GM23248 (cell line): ENCODE data around the gene ST3GAL5. TPM values are rescaled to one million over a fixed set of nuclear protein-coding genes. Genes with fewer than 3 reads are reported as not detected.
A peak's percentile ranks its signal among the peaks of the same experiment; 100 is the strongest.

Source experiments
- DNase-seq: peaks from one replicate; pipeline ENCODE4 v3.0.0-alpha.2; 2015
- H2AFZ ChIP-seq: fragments of 200-600 bp; sonication (generic); 2 replicates; pipeline ENCODE4 v1.6.1; 2016; ENCODE audit warnings: antibody characterized with exemption
- H3F3A ChIP-seq: fragments of 200-600 bp; sonication (generic); 2 replicates; pipeline ENCODE4 v1.6.1; 2016; ENCODE audit warnings: mild to moderate bottlenecking, antibody characterized with exemption, mixed run types; ENCODE audit not compliant: insufficient read depth
- H3K27ac ChIP-seq: fragments of 200-600 bp; sonication (generic); 2 replicates; pipeline ENCODE4 v1.5.1; 2016; ENCODE audit warnings: mild to moderate bottlenecking
- H3K27me3 ChIP-seq: fragments of 200-600 bp; sonication (generic); replicated peaks from 2 replicates; pipeline ENCODE4 v1.6.1; 2016; ENCODE audit warnings: mild to moderate bottlenecking; ENCODE audit not compliant: insufficient read depth
- H3K36me3 ChIP-seq: fragments of 200-600 bp; sonication (generic); 2 replicates; pipeline ENCODE4 v1.6.1; 2016; ENCODE audit warnings: low read depth, mild to moderate bottlenecking
- H3K4me1 ChIP-seq: fragments of 200-600 bp; sonication (generic); 2 replicates; pipeline ENCODE4 v1.6.1; 2016; ENCODE audit warnings: mild to moderate bottlenecking; ENCODE audit not compliant: insufficient read depth
- H3K4me2 ChIP-seq: fragments of 200-600 bp; sonication (generic); one replicate; pipeline ENCODE4 v1.6.1; 2016; ENCODE audit warnings: mild to moderate bottlenecking; ENCODE audit not compliant: unreplicated experiment
- H3K4me3 ChIP-seq: fragments of 200-600 bp; sonication (generic); 2 replicates; pipeline ENCODE4 v1.5.1; 2016; ENCODE audit warnings: mild to moderate bottlenecking
- H3K79me2 ChIP-seq: fragments of 200-600 bp; sonication (generic); 2 replicates; pipeline ENCODE4 v1.6.1; 2016; ENCODE audit warnings: mild to moderate bottlenecking; ENCODE audit not compliant: insufficient read depth
- H3K9ac ChIP-seq: fragments of 200-600 bp; sonication (generic); 2 replicates; pipeline ENCODE4 v1.6.1; 2016; ENCODE audit warnings: mild to moderate bottlenecking
- H3K9me2 ChIP-seq: fragments of 200-600 bp; sonication (generic); 2 replicates; pipeline ENCODE4 v1.6.1; 2016; ENCODE audit warnings: mixed run types, mild to moderate bottlenecking, moderate library complexity; ENCODE audit not compliant: insufficient read depth
- H3K9me3 ChIP-seq: fragments of 200-600 bp; sonication (generic); one replicate; pipeline ENCODE4 v1.6.1; 2017; ENCODE audit warnings: low read depth
- H4K20me1 ChIP-seq: fragments of 200-600 bp; sonication (generic); 2 replicates; pipeline ENCODE4 v1.6.0; 2016; ENCODE audit not compliant: insufficient read depth
- EZH2 ChIP-seq: fragments of 200-600 bp; sonication (generic); IDR thresholded peaks from 2 replicates; pipeline ENCODE4 v1.6.1; 2018; ENCODE audit warnings: antibody characterized with exemption, mild to moderate bottlenecking; ENCODE audit not compliant: insufficient read depth, poor library complexity, severe bottlenecking
- EZH2phosphoT487 ChIP-seq: fragments of 200-600 bp; sonication (generic); IDR thresholded peaks from 2 replicates; pipeline ENCODE4 v1.6.1; 2018; ENCODE audit warnings: antibody characterized with exemption, moderate library complexity, mild to moderate bottlenecking, low read depth; ENCODE audit not compliant: insufficient read depth
- WGBS, 2 experiments: methylation state at CpG; one replicate each; pipeline ENCODE4 v1.1.6; 2015 to 2017; ENCODE audit warnings: low lambda C conversion rate in 2 of 2, low coverage in 1 of 2; ENCODE audit errors: missing lambda C conversion rate in 2 of 2; 5-methylcytosine and 5-hydroxymethylcytosine counted together
- in situ Hi-C: fragments of 300-500 bp; cut with MboI; formaldehyde crosslinking; loops from 2 replicates; pipeline ENCODE4 v1.15.0; 2020
- polyA plus RNA-seq: library from polyadenylated mRNA; unstranded; fragments of >200 nt; fragmentation: Nextera tagmentation; extraction: Ambion mirVana; gene quantifications from 2 replicates; pipeline ENCODE4 v1.2.1, GENCODE V29; 2016
- total RNA-seq: library from RNA; depleted of rRNA; stranded (reverse); fragments of >200 nt; shearing (Covaris generic); gene quantifications from 2 replicates; pipeline ENCODE4 v1.2.3, GENCODE V29; 2014

ST3GAL5 gene
- total and polyA plus RNA-seq, 2 experiments from 2014 or later: 16.4 to 21.0 TPM

GRCh38 chr2:85850451-85850850 lies 38.3 kb downstream of the ST3GAL5 start:
- no peak overlapping the region for H2AFZ ChIP-seq
- in situ Hi-C loops: no loop called here
- no peaks in the 10 kb centered on the region for H3K36me3 ChIP-seq
- TF ChIP-seq EZH2phosphoT487: no peak
- TF ChIP-seq EZH2: no peak
- H3K27me3 ChIP-seq: no peaks in the 10 kb centered on the region
- no peaks in the 10 kb centered on the region for H4K20me1 ChIP-seq
- peaks cover 46% of the 10 kb centered on the region for H3K4me1 ChIP-seq
- no peaks in the 10 kb centered on the region for H3K9me3 ChIP-seq
- no peak overlapping the region for H3K4me2 ChIP-seq
- WGBS, 2 experiments: 94 to 96% methylated on average over 10 of the region's 10 CpGs
- no peak overlapping the region for H3K27ac ChIP-seq
- H3K79me2 ChIP-seq: no peaks in the 10 kb centered on the region
- peaks cover 32% of the 10 kb centered on the region for H3F3A ChIP-seq
- H3K9ac ChIP-seq: no peak overlapping the region
- no peaks in the 10 kb centered on the region for H3K9me2 ChIP-seq
- no peak overlapping the region for H3K4me3 ChIP-seq
- DNase-seq: no peak

DNA sequence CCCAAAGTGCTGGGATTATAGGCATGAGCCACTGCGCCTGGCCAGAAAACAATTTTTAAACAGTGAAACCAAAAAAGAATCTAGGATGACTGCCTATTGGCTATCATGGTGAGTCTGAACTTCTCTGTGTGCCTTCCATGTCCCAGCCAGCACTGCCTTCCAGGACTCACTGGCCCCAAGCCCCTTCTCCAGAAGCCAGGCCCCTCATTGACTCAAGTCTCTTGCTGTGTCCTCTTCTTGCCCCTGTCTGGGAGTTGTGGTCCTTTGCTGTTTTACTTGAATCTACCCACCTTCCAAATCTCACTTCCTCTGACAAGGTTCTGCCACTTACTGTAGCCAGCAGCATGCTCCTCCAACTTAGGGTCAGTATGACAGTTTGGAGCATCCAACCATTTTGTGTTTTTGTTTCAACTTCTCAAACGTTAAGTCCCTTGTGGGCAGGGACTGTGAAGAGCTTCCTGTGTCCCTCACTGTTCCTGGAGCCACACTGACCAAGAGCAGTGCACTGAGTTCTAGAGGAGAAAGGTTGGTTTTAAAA lies 41.7 kb downstream of the ST3GAL5 start:
- Histone ChIP-seq H3K36me3 (0 out of 2 replicates have a peak, but pooled peaks cover 13% of the 10 kb centered on the region), H3K27me3 (no peaks in the 10 kb centered on the region), H3K9me2 (no peaks in the 10 kb centered on the region), H3K9ac (no peak overlapping the region), H3F3A (peaks cover 20% of the 10 kb centered on the region), H2AFZ (no peak overlapping the region), H4K20me1 (no peaks in the 10 kb centered on the region), H3K4me1 (peaks cover 26% of the 10 kb centered on the region), H3K9me3 (no peaks in the 10 kb centered on the region), H3K4me3 (no peak overlapping the region), H3K27ac (peak overlapping the region; percentile 27; the same call in 1 of the 2 replicates), H3K4me2 (no peak overlapping the region), H3K79me2 (no peaks in the 10 kb centered on the region)
- WGBS, 2 experiments: 80 to 86% methylated on average over 2 of the region's 2 CpGs
- in situ Hi-C loops: no loop called here
- DNase-seq: no peak
- TF ChIP-seq EZH2 (no peak), EZH2phosphoT487 (no peak)

GRCh38 chr2:85846411-85846810 lies 42.4 kb downstream of the ST3GAL5 start:
- H2AFZ ChIP-seq: no peak overlapping the region
- no peaks in the 10 kb centered on the region for H3K27me3 ChIP-seq
- H3K9me2 ChIP-seq: no peaks in the 10 kb centered on the region
- peaks cover 16% of the 10 kb centered on the region for H3F3A ChIP-seq
- DNase-seq: peak; percentile 78
- TF ChIP-seq EZH2 (no peak), EZH2phosphoT487 (no peak)
- no peak overlapping the region for H3K4me2 ChIP-seq
- in situ Hi-C loops: no loop called here
- no peak overlapping the region for H3K9ac ChIP-seq
- H3K36me3 ChIP-seq: 0 out of 2 replicates have a peak, but pooled peaks cover 13% of the 10 kb centered on the region
- no peak overlapping the region for H3K4me3 ChIP-seq
- H3K4me1 ChIP-seq: peaks cover 19% of the 10 kb centered on the region
- no peaks in the 10 kb centered on the region for H3K9me3 ChIP-seq
- peak overlapping the region; percentile 27 for H3K27ac ChIP-seq
- no peaks in the 10 kb centered on the region for H4K20me1 ChIP-seq
- no peaks in the 10 kb centered on the region for H3K79me2 ChIP-seq
- WGBS, 2 experiments: 40 to 46% methylated on average over 4 of the region's 4 CpGs

GRCh38 chr2:85844486-85844885 lies 44.3 kb downstream of the ST3GAL5 start:
- WGBS, 2 experiments: 100% methylated on average over 4 of the region's 4 CpGs

GRCh38 chr2:85843543-85843942 lies 45.2 kb downstream of the ST3GAL5 start:
- no peaks in the 10 kb centered on the region for H4K20me1 ChIP-seq
- H2AFZ ChIP-seq: no peak overlapping the region
- H3K9ac ChIP-seq: no peak overlapping the region
- no peaks in the 10 kb centered on the region for H3K9me3 ChIP-seq
- no peak for DNase-seq
- peaks cover 15% of the 10 kb centered on the region for H3K4me1 ChIP-seq
- H3K4me3 ChIP-seq: no peak overlapping the region
- H3K27ac ChIP-seq: no peak overlapping the region
- TF ChIP-seq EZH2 (no peak), EZH2phosphoT487 (no peak)
- H3F3A ChIP-seq: peaks cover 16% of the 10 kb centered on the region
- H3K36me3 ChIP-seq: 0 out of 2 replicates have a peak, but pooled peaks cover 13% of the 10 kb centered on the region
- no peaks in the 10 kb centered on the region for H3K9me2 ChIP-seq
- in situ Hi-C loops: no loop called here
- no peaks in the 10 kb centered on the region for H3K79me2 ChIP-seq
- no peaks in the 10 kb centered on the region for H3K27me3 ChIP-seq
- 40 to 42% methylated on average over 4 of the region's 4 CpGs for WGBS, 2 experiments
- no peak overlapping the region for H3K4me2 ChIP-seq

More at GRCh38 chr2:85844486-85844885, 44.3 kb downstream of the ST3GAL5 start:
- Histone ChIP-seq H3K27me3 (no peaks in the 10 kb centered on the region), H3K79me2 (no peaks in the 10 kb centered on the region), H2AFZ (no peak overlapping the region), H3K4me1 (peaks cover 15% of the 10 kb centered on the region), H3K4me2 (no peak overlapping the region), H4K20me1 (no peaks in the 10 kb centered on the region), H3F3A (peaks cover 16% of the 10 kb centered on the region), H3K4me3 (no peak overlapping the region), H3K9me2 (no peaks in the 10 kb centered on the region), H3K36me3 (0 out of 2 replicates have a peak, but pooled peaks cover 13% of the 10 kb centered on the region), H3K9ac (no peak overlapping the region), H3K27ac (no peak overlapping the region), H3K9me3 (no peaks in the 10 kb centered on the region)
- in situ Hi-C loops: no loop called here
- TF ChIP-seq EZH2: no peak
- TF ChIP-seq EZH2phosphoT487: no peak
- DNase-seq: no peak
